ENCODE measurements around the gene ADIPOR2. TPM values are rescaled to one million over a fixed set of nuclear protein-coding genes. Genes with fewer than 3 reads are reported as not detected.

Gene ADIPOR2
- total RNA-seq, 5 donors from 2014 or later (not counting 1 experiment from before 2014, with no cell fraction given) = 21.7 to 35.0 (median 33.4) TPM

- Mint-ChIP-seq H3K4me3 (no peak overlapping the region), H3K27ac (no peak overlapping the region), H3K36me3 (peaks cover 3% of the 10 kb centered on the region), H3K9me3 (peaks cover 0 to 4% (median 0%) of the 10 kb centered on the region in 3 donors), H3K27me3 (no peaks in the 10 kb centered on the region), H3K4me1 (peaks cover 13 to 32% (median 15%) of the 10 kb centered on the region in 3 donors)
- H3K4me1 ChIP-seq (ENCODE audit: control insufficient read depth in 1 of 2, extremely low read depth in 1 of 2, insufficient read depth in 2 of 2, low read length in 2 of 2) = peaks cover 2 to 56% of the 10 kb centered on the region in 2 experiments
- ATAC-seq (replicated peaks in 1 of 4) (no peak), DNase-seq (no peak)
- ChIA-PET POLR2A (no interaction called here), CTCF (no interaction called here)
- H3K9me3 ChIP-seq = no peaks in the 10 kb centered on the region
- H3K27ac ChIP-seq (ENCODE audit: low read length) = peak overlapping the region; percentile 31
- WGBS (ENCODE audit: insufficient coverage) = 82% methylated on average over 14 of the region's 22 CpGs
- H3K36me3 ChIP-seq (ENCODE audit: control insufficient read depth in 2 of 2, extremely low read depth in 1 of 2, insufficient read depth in 1 of 2, low read length in 1 of 2) = no peaks in the 10 kb centered on the region
- no peak overlapping the region for H3K4me3 ChIP-seq (ENCODE audit: control insufficient read depth in 1 of 2, extremely low read depth in 1 of 2, low read length in 1 of 2)
- no peaks in the 10 kb centered on the region for H3K27me3 ChIP-seq (replicated peaks in 1 of 2; ENCODE audit: control insufficient read depth in 2 of 2, extremely low read depth in 1 of 2, insufficient read depth in 2 of 2, low read length in 1 of 2)
These were observed 118.1 kb downstream of the ADIPOR2 start for GRCh38 chr12:1808798-1809480.

GRCh38 chr12:1809591-1810190 lies 118.8 kb downstream of the ADIPOR2 start:
- peak overlapping the region in 1 of 2 donors; percentile 59 for H3K27ac Mint-ChIP-seq
- peaks cover 10 to 28% (median 12%) of the 10 kb centered on the region in 3 donors for H3K4me1 Mint-ChIP-seq
- H3K4me3 ChIP-seq (ENCODE audit: control insufficient read depth in 1 of 2, extremely low read depth in 1 of 2, low read length in 1 of 2) = no peak overlapping the region
- no peak overlapping the region for H3K4me3 Mint-ChIP-seq
- no peaks in the 10 kb centered on the region for H3K36me3 Mint-ChIP-seq
- ATAC-seq (replicated peaks in 1 of 4) (no peak), DNase-seq (no peak)
- ChIA-PET POLR2A (no interaction called here), CTCF (no interaction called here)
- H3K4me1 ChIP-seq (ENCODE audit: control insufficient read depth in 1 of 2, extremely low read depth in 1 of 2, insufficient read depth in 2 of 2, low read length in 2 of 2) = peaks cover under 1 to 53% of the 10 kb centered on the region in 2 experiments
- WGBS (ENCODE audit: insufficient coverage) = 76% methylated on average over 5 of the region's 13 CpGs
- no peaks in the 10 kb centered on the region for H3K9me3 ChIP-seq
- H3K27me3 Mint-ChIP-seq = peaks cover 0 to under 1% of the 10 kb centered on the region in 2 donors
- H3K27me3 ChIP-seq (replicated peaks in 1 of 2; ENCODE audit: control insufficient read depth in 2 of 2, extremely low read depth in 1 of 2, insufficient read depth in 2 of 2, low read length in 1 of 2) = no peaks in the 10 kb centered on the region
- no peaks in the 10 kb centered on the region for H3K36me3 ChIP-seq (ENCODE audit: control insufficient read depth in 2 of 2, extremely low read depth in 1 of 2, insufficient read depth in 1 of 2, low read length in 1 of 2)
- no peaks in the 10 kb centered on the region for H3K9me3 Mint-ChIP-seq
- H3K27ac ChIP-seq (ENCODE audit: low read length) = no peak overlapping the region

- H3K9me3 ChIP-seq = no peaks in the 10 kb centered on the region
- Mint-ChIP-seq H3K4me1 (peaks cover 8 to 26% (median 10%) of the 10 kb centered on the region in 3 donors), H3K9me3 (no peaks in the 10 kb centered on the region), H3K4me3 (peak overlapping the region; percentile 29 to 64 (median 63)), H3K27me3 (peaks cover 0 to 2% of the 10 kb centered on the region in 2 donors), H3K36me3 (no peaks in the 10 kb centered on the region), H3K27ac (peak overlapping the region; percentile 37 to 78)
- H3K36me3 ChIP-seq (ENCODE audit: control insufficient read depth in 2 of 2, extremely low read depth in 1 of 2, insufficient read depth in 1 of 2, low read length in 1 of 2) = no peaks in the 10 kb centered on the region
- WGBS (ENCODE audit: insufficient coverage) = 90% methylated on average over 12 of the region's 21 CpGs
- no peak for DNase-seq
- ChIA-PET CTCF (interaction anchor here in 1 of 2 donors (0.8 kb wide), 1 partner anchor 1948 kb away, joined by 3 read pairs; no protein-coding TSS in a partner anchor), POLR2A (no interaction called here)
- H3K4me1 ChIP-seq (ENCODE audit: control insufficient read depth in 1 of 2, extremely low read depth in 1 of 2, insufficient read depth in 2 of 2, low read length in 2 of 2) = peaks cover 0 to 48% of the 10 kb centered on the region in 2 experiments
- no peak overlapping the region for H3K4me3 ChIP-seq (ENCODE audit: control insufficient read depth in 1 of 2, extremely low read depth in 1 of 2, low read length in 1 of 2)
- peak overlapping the region; percentile 55 for H3K27ac ChIP-seq (ENCODE audit: low read length)
- H3K27me3 ChIP-seq (replicated peaks in 1 of 2; ENCODE audit: control insufficient read depth in 2 of 2, extremely low read depth in 1 of 2, insufficient read depth in 2 of 2, low read length in 1 of 2) = peaks cover 0 to 2% of the 10 kb centered on the region in 2 experiments
- no peak for ATAC-seq (replicated peaks in 1 of 4)
These were observed 119.5 kb downstream of the ADIPOR2 start for GRCh38 chr12:1810201-1810930.

- H3K36me3 ChIP-seq (ENCODE audit: control insufficient read depth in 2 of 2, extremely low read depth in 1 of 2, insufficient read depth in 1 of 2, low read length in 1 of 2) = no peaks in the 10 kb centered on the region
- H3K9me3 ChIP-seq = no peaks in the 10 kb centered on the region
- peaks cover 0 to 44% of the 10 kb centered on the region in 2 experiments for H3K4me1 ChIP-seq (ENCODE audit: control insufficient read depth in 1 of 2, extremely low read depth in 1 of 2, insufficient read depth in 2 of 2, low read length in 2 of 2)
- H3K36me3 Mint-ChIP-seq = no peaks in the 10 kb centered on the region
- ChIA-PET CTCF (interaction anchor here in 1 of 2 donors (0.8 kb wide), 1 partner anchor 1948 kb away, joined by 3 read pairs; no protein-coding TSS in a partner anchor), POLR2A (no interaction called here)
- peaks cover 0 to 2% of the 10 kb centered on the region in 2 experiments for H3K27me3 ChIP-seq (replicated peaks in 1 of 2; ENCODE audit: control insufficient read depth in 2 of 2, extremely low read depth in 1 of 2, insufficient read depth in 2 of 2, low read length in 1 of 2)
- peak overlapping the region in 1 of 2 donors; percentile 40 for H3K4me3 ChIP-seq (ENCODE audit: control insufficient read depth in 1 of 2, extremely low read depth in 1 of 2, low read length in 1 of 2)
- H3K4me3 Mint-ChIP-seq = peak overlapping the region in 2 of 3 donors; percentile 63 to 64
- WGBS (ENCODE audit: insufficient coverage) = 90% methylated on average over 7 of the region's 10 CpGs
- H3K9me3 Mint-ChIP-seq = no peaks in the 10 kb centered on the region
- no peak for ATAC-seq (replicated peaks in 1 of 4)
- peak overlapping the region; percentile 37 to 78 for H3K27ac Mint-ChIP-seq
- no peak for DNase-seq
- H3K4me1 Mint-ChIP-seq = peaks cover 8 to 26% (median 10%) of the 10 kb centered on the region in 3 donors
- peaks cover 0 to 2% of the 10 kb centered on the region in 2 donors for H3K27me3 Mint-ChIP-seq
- peak overlapping the region; percentile 55 for H3K27ac ChIP-seq (ENCODE audit: low read length)
These were observed 120.0 kb downstream of the ADIPOR2 start for GRCh38 chr12:1810931-1811280.

GRCh38 chr12:1811281-1811947 lies 120.5 kb downstream of the ADIPOR2 start:
- Mint-ChIP-seq H3K36me3 (no peaks in the 10 kb centered on the region), H3K4me3 (peak overlapping the region; percentile 63 to 64 (median 63)), H3K4me1 (peaks cover 8 to 26% (median 10%) of the 10 kb centered on the region in 3 donors), H3K9me3 (no peaks in the 10 kb centered on the region), H3K27ac (peak overlapping the region; percentile 37 to 78), H3K27me3 (peaks cover 1 to 2% of the 10 kb centered on the region in 2 donors)
- peak overlapping the region in 1 of 2 donors; percentile 40 for H3K4me3 ChIP-seq (ENCODE audit: control insufficient read depth in 1 of 2, extremely low read depth in 1 of 2, low read length in 1 of 2)
- H3K27me3 ChIP-seq (replicated peaks in 1 of 2; ENCODE audit: control insufficient read depth in 2 of 2, extremely low read depth in 1 of 2, insufficient read depth in 2 of 2, low read length in 1 of 2) = peaks cover 0 to 2% of the 10 kb centered on the region in 2 experiments
- H3K9me3 ChIP-seq = no peaks in the 10 kb centered on the region
- H3K4me1 ChIP-seq (ENCODE audit: control insufficient read depth in 1 of 2, extremely low read depth in 1 of 2, insufficient read depth in 2 of 2, low read length in 2 of 2) = peaks cover 0 to 40% of the 10 kb centered on the region in 2 experiments
- no peaks in the 10 kb centered on the region for H3K36me3 ChIP-seq (ENCODE audit: control insufficient read depth in 2 of 2, extremely low read depth in 1 of 2, insufficient read depth in 1 of 2, low read length in 1 of 2)
- CTCF ChIA-PET = interaction anchor here in 1 of 2 donors (0.8 kb wide), 1 partner anchor 1947 kb away, joined by 3 read pairs; no protein-coding TSS in a partner anchor
- H3K27ac ChIP-seq (ENCODE audit: low read length) = peak overlapping the region; percentile 55
- ATAC-seq (replicated peaks in 1 of 4) = peak; percentile 52 to 75 (median 72)
- DNase-seq = peak in 3 of 35 experiments; percentile 19 to 46 (median 33)
- WGBS (ENCODE audit: insufficient coverage) = 78% methylated on average over 24 of the region's 27 CpGs
- POLR2A ChIA-PET = no interaction called here
